Measurements from ENCODE around the gene VDR. TPM values are rescaled to one million over a fixed set of nuclear protein-coding genes. Genes with fewer than 3 reads are reported as not detected.

VDR gene
- total RNA-seq, 4 donors from 2014 or later = 75.1 to 193 (median 156) TPM

- Histone ChIP-seq H3K36me3 (no peaks in the 10 kb centered on the region), H3K27ac (peak overlapping the region in 3 of 4 donors; percentile 67 to 93 (median 90)), H3K4me3 (no peak overlapping the region), H3K9me3 (no peaks in the 10 kb centered on the region), H3K4me1 (peaks cover 0 to 23% (median 4%) of the 10 kb centered on the region in 4 donors), H3K27me3 (no peaks in the 10 kb centered on the region)
- TF ChIP-seq CTCF (IDR thresholded peaks at IDR 0.05) (no peak), POLR2A (IDR thresholded peaks at IDR 0.05) (no peak)
- no peak for DNase-seq
These were observed 33.3 kb upstream of the VDR start for GRCh38 chr12:47938093-47938492.

GRCh38 chr12:47935184-47935583 is 30.4 kb upstream of the VDR start:
- H3K36me3 ChIP-seq = no peaks in the 10 kb centered on the region
- no peak for TF ChIP-seq CTCF (IDR thresholded peaks at IDR 0.05)
- no peak for TF ChIP-seq POLR2A (IDR thresholded peaks at IDR 0.05)
- peak in 1 of 3 donors; percentile 56 for DNase-seq

GRCh38 chr12:47931187-47931586 is 26.4 kb upstream of the VDR start:
- H3K36me3 ChIP-seq = no peaks in the 10 kb centered on the region
- H3K9me3 ChIP-seq = no peaks in the 10 kb centered on the region
- no peak overlapping the region for H3K4me3 ChIP-seq
- no peaks in the 10 kb centered on the region for H3K4me1 ChIP-seq
- H3K27ac ChIP-seq = no peak overlapping the region
- no peaks in the 10 kb centered on the region for H3K27me3 ChIP-seq
- TF ChIP-seq CTCF (IDR thresholded peaks at IDR 0.05) = no peak
- DNase-seq = no peak

More at GRCh38 chr12:47935184-47935583, 30.4 kb upstream of the VDR start:
- H3K27me3 ChIP-seq = no peaks in the 10 kb centered on the region
- no peaks in the 10 kb centered on the region for H3K9me3 ChIP-seq
- no peak overlapping the region for H3K27ac ChIP-seq
- H3K4me1 ChIP-seq = peaks cover 0 to 18% (median 4%) of the 10 kb centered on the region in 4 donors
- H3K4me3 ChIP-seq = no peak overlapping the region

GRCh38 chr12:47930634-47931033 is 25.8 kb upstream of the VDR start:
- Histone ChIP-seq H3K9me3 (no peaks in the 10 kb centered on the region), H3K27ac (no peak overlapping the region), H3K36me3 (no peaks in the 10 kb centered on the region), H3K4me1 (no peaks in the 10 kb centered on the region), H3K27me3 (no peaks in the 10 kb centered on the region), H3K4me3 (no peak overlapping the region)
- no peak for TF ChIP-seq CTCF (IDR thresholded peaks at IDR 0.05)
- TF ChIP-seq POLR2A (IDR thresholded peaks at IDR 0.05) = no peak
- DNase-seq = no peak

GRCh38 chr12:47927346-47927745 is 22.6 kb upstream of the VDR start:
- Histone ChIP-seq H3K9me3 (no peaks in the 10 kb centered on the region), H3K27ac (no peak overlapping the region), H3K4me1 (no peaks in the 10 kb centered on the region), H3K36me3 (no peaks in the 10 kb centered on the region), H3K27me3 (no peaks in the 10 kb centered on the region), H3K4me3 (no peak overlapping the region)
- TF ChIP-seq CTCF (IDR thresholded peaks at IDR 0.05) (no peak), POLR2A (IDR thresholded peaks at IDR 0.05) (no peak)
- DNase-seq = no peak

GRCh38 chr12:47921907-47922306 is 17.1 kb upstream of the VDR start:
- Histone ChIP-seq H3K9me3 (no peaks in the 10 kb centered on the region), H3K36me3 (no peaks in the 10 kb centered on the region), H3K27ac (no peak overlapping the region), H3K27me3 (no peaks in the 10 kb centered on the region), H3K4me3 (no peak overlapping the region), H3K4me1 (no peaks in the 10 kb centered on the region)
- TF ChIP-seq POLR2A (IDR thresholded peaks at IDR 0.05) = no peak
- no peak for TF ChIP-seq CTCF (IDR thresholded peaks at IDR 0.05)
- no peak for DNase-seq
